Measurements from ENCODE around the gene WSB1.
A peak's percentile ranks its signal among the peaks of the same experiment; 100 is the strongest.
"Not testable (repeated sequence)": the region's sequence is repeated elsewhere in the genome, so short reads cannot be mapped to it uniquely, and the experiment has no call there.

WSB1 gene

DNA sequence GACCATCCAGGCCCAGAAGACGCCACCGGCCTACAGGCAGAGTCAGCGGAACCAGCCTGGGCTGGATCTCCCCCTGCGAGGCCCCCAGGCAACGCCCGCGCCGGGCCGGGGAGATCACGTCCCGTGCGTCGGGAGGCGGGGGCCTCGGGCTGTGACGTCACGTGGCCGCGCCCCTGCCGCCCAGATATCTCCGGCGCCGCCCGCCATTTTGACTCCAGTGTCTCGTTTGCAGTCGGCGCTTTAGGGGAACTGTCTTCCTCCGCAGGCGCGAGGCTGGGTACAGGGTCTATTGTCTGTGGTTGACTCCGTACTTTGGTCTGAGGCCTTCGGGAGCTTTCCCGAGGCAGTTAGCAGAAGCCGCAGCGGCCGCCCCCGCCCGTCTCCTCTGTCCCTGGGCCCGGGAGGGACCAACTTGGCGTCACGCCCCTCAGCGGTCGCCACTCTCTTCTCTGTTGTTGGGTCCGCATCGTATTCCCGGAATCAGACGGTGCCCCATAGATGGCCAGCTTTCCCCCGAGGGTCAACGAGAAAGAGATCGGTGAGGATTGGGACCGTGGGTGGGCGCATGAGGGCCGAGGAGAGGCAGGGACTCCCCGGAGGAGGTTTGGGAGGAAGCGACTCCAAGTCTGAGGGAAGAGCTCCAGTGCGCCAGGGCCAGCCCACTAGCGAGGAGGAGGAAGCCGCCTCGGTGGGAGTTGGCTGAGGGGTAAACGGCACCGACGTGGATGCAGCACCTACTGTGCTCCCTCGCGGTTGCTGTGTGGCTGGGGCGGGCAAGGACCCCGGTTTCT, at the start of gene WSB1:
TSS of gene WSB1 (plus strand) at position 217 of the 791 bp plus-strand sequence. CDS start at position 499, 282 bp downstream.
- DNase-seq, result peak; percentile 36 to 97 (median 90)

DNA sequence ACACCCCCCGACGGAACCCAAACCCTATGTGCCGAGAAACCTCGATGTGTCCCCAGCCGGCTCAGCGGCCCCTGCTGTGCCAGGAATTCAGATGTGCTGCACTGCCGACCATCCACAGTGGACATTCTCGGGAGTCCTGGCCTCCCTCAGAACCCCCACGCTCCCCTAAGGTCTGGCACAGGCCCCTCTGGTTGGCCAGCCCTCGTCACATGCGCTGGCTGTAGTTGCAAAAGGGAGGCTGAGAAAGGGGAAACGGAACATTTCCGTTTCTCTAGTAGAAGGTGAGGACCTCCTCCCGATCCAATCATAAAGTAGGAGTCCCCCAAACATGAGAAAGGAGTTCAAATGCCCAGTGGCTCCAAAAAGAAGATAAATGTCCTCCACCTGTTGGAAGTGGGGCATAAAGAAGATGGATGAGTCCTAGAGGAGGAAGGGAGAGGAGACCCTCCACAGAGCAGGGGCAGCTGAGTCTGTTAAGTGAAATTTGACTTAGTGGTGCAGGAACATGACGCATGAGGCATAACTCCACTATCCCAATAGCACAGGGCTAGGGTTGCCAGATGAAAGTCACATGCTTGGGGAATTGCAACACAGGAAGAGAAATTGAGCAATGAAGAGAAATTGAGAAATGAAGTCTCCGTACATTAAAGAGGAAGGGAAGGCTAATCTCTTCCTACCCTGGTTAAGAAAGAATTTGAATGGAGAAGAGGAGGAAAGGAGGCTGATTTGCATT, 49.3 kb upstream of the WSB1 start:
- peak in 13 of 56 donors; percentile 6 to 45 (median 32) for DNase-seq

DNA sequence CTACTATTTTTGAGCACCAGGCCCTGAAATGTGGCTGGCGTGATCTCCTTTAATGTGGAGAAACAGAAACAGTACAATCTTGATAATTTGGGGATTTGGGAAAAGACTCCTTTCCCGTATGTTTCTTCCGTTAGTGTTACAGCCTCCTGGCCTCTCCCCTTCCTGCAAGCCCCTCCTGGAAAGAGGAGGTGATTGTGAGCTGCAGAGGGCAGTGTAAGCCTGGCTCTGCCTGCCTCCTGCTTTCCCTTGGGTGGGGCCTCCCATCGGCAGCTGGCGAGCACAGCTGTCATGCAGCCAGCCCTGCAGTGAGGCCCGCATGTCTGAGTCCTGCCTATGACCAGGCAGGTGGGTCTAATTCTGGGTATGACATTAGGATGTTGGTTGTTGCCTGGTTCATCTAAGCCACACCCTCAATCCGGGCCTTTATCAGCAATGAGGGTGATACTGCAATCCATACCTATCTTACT, 48.7 kb upstream of the WSB1 start:
- peak in 54 of 56 donors; percentile 23 to 89 (median 72) for DNase-seq

DNA sequence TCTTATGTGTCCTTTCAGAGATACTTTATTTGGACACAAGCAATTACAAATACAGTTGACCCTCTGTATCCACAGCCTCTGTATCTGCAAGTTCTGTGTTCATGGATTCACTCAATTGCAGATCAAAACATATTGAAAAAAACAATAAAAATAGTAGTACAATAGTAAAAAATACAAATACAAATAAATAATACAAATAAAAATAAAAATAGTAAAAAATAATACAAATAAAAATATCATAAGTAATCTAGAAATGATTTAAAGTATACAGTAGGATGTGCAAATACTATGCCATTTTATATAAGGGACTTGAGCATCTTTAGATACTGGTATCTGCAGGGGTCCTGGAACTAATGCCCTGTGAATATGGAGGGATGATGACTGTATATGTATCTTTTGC, 47.4 kb upstream of the WSB1 start:
- no peak for DNase-seq

- peak in 13 of 56 donors; percentile 9 to 42 (median 21) for DNase-seq
Measured at GRCh38 chr17:27247071-27247957, 46.6 kb upstream of the WSB1 start.

DNA sequence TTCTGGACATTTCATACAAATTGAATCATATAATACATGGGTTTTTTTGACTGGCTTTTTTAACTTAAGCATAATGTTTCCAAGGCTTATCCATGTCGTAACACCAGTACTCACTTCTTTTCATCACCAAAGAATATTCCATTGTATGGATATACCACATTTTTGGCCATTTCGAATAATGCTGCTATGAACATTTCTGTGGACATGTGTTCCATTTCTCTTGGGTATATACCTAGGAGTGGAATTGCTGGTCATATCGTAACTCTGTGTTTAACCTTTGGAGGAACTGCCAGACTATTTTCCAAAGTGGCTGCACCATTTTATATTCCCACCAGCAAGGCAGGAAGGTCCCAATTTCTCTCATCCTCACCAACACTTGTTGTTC, 46.0 kb upstream of the WSB1 start:
- DNase-seq, result no peak

- not testable (repeated sequence) for DNase-seq
Measured at GRCh38 chr17:27250791-27251190, 43.1 kb upstream of the WSB1 start.

DNA sequence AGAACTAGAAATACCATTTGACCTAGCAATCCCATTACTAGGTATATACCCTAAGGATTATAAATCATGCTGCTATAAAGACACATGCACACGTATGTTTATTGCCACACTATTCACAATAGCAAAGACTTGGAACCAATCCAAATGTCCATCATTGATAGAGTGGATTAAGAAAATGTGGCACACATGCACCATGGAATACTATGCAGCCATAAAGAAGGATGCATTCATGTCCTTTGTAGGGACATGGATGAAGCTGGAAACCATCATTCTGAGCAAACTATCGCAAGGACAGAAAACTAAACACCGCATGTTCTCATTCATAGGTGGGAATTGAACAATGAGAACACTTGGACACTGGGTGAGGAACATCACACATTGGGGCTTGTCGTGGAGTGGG, 39.1 kb upstream of the WSB1 start:
- DNase-seq, result not testable (repeated sequence)

DNA sequence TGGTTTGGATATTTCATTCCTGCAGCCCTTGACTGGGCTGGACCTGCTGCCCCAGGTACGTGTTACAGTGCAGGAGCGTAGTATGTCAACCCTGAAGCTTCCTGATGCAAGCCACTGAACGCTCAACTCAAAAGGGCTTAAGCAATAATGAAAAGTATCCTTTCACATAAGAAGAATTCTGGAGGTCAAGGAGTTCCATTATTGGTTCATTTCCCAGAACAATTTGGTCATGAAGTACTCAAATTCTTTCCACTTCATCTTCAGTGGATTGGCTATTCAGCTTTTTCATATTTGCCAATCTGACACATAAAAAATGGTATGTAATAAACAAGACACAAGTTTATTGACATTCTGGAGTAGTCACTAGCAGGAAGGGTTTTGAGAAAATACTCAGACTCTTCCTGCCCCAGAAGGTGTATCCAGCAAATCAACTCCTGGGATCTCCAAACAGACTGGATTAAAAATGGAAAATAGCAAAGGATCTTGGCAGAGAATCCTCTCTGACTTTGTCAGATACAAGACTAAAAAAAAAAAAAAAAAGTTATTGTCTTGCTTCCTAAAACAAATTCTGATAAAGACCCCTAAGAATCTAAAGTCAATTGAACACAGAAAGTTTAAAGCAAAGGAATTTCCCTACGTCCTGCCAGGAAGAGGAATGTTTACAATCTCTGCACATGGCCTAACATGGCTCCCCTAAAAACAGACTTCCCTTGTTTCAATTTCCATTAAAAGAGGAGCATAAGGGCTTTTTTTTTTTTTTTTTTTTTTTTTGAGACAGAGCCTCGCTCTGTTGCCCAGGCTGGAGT, 37.5 kb upstream of the WSB1 start:
- no peak for DNase-seq

DNA sequence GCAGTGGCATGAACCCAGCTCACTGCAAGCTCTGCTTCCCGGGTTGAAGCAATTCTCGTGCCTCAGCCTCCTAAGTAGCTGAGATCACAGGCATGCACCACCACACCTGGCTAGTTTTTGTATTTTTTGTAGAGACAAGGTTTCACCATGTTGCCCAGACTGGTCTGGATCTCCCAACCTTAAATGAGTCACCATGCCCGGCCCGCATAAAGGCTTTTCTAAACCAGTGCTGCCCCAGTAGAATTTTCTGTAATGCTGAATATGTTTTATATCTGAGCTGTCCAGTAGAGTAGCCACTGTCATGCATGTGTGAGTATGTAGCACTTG, 36.9 kb upstream of the WSB1 start:
- no peak for DNase-seq

DNA sequence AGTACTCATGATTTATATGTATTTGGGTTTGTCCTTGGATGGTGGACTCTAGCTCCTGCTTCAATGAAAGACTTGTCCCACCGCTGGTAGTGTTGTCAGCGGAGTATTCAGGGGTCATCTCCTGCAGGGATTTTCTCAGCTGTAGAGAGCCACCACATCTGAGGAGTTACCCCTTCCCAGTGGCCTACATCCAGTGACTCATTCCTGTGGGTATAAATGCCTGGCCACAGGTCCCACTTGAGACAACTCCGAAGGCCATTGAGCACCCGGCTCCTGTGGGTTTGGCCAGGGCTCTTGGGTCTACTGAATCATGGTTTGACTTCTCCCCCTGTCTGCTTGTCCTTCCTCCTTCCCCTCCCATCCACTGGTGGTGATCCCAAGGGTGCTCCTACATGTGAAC, 34.6 kb upstream of the WSB1 start:
- no peak for DNase-seq

DNA sequence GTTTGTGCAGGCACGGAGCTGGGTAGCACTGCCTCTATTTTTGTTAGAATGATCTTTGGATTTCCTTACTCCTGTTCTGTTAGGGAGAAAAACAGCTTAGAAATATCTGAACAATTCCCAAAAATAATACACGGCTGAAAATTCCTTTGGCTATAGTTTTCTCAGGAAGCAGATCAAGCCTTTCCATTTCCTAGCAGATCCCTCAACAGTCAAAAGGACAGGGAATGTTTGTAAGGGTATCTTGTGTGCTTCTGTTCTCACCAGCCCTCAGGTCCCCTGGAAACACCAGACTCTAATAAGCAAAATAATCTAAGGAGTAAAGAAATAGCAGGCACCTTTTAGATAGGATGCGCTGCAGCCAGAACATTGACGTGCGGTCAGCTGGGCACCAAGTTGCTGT, 30.5 kb upstream of the WSB1 start:
- DNase-seq, result no peak

DNA sequence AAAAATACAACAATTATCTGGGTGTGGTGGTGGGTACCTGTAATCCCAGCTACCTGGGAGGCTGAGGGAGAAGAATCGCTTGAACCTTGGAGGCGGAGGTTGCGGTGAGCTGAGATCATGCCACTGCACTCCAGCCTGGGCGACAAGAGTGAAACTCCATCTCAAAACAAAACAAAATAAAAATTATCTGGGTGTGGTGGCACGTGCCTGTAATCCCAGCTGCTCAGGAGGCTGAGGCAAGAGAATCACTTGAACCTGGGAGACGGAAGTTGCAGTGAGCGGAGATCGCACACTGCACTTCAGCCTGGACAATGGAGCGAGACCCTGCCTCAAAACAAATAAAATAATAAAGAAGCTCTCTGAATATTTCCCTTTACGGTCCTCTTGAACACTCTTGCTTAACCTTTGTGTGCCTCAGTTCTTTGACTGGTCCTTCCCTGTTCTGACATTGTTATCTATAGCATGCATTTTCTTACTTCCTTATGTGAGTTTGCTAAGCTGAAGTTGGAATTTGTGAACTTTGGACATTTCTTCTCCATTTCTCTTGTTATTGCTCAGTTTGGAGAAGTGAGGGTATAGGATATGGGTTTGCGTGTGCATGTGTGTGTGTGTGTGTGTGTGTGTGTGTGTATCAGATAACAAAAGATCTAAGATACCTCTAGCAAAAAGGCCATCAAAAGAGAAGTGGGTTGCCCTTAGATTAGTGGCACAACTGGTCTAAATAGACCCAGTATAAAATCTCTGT, 29.7 kb upstream of the WSB1 start:
- DNase-seq, result no peak

- no peak for DNase-seq
Measured at GRCh38 chr17:27265333-27265732, 28.6 kb upstream of the WSB1 start.

DNA sequence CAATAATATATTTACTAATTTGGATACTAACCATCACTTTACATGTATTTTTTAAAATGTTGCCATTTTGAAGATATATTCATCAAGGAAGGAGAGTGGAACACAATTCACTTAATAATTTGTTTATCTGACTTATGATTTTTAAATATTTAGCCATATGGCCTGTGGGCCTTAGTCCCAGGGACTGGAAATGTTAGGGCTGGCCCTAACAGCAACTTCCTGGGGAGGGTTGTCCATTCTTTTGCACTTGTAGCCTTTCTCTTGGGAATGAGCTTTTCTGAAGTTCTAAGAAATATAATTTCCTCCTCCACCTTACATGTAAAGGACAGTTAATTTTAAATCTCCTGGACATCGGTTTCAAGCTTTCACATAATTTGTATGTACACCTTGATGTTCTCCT, 27.7 kb upstream of the WSB1 start:
- no peak for DNase-seq

GRCh38 chr17:27268394-27269085, 25.4 kb upstream of the WSB1 start:
- no peak for DNase-seq

GRCh38 chr17:27269201-27269600, 24.7 kb upstream of the WSB1 start:
- DNase-seq, result no peak

GRCh38 chr17:27269974-27270373, 23.9 kb upstream of the WSB1 start:
- DNase-seq, result no peak

DNA sequence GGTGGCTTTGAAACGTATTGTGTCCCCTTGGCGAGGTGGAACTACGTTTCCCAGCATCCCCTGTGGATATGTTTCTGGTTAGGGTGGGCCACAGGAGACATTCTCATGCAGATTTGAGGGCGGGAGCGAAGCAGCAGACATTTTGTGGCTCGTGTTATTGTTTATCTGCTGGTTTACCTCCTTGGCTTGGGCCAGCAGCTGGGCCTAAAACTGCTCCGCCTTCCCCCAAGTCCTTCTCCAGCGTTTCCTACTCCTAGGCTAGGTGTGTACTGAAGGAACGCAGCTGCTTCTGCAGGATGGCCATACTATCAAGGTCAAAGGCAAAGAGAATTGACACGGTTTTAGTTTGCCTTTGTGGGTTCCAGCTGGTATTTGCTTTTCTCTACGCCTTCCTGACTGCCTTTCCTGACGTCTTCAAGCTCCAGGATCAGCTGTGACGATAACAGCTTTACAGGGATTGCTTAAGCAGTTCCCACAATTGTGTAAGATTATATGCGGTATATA, 17.2 kb upstream of the WSB1 start:
- DNase-seq, result no peak
